CD14-positive monocyte (primary cell): ENCODE results near the gene STRA6. TPM values are rescaled to one million over a fixed set of nuclear protein-coding genes. Genes with fewer than 3 reads are reported as not detected.

Source experiments
- DNase-seq, 3 donors: peaks; one replicate each; pipeline ENCODE4 v3.0.0-alpha.2; 2011 to 2022
- H2AFZ ChIP-seq: 2 replicates; pipeline ENCODE4 v1.6.0; 2012; ENCODE audit warnings: mild to moderate bottlenecking, low read depth, low read length, inconsistent platforms; ENCODE audit not compliant: insufficient read depth, poor library complexity, severe bottlenecking
- H3K27ac ChIP-seq, 2 donors: 1 replicate in 1 of 2; 2 replicates in 1 of 2; pipeline ENCODE4 v1.5.1; 2012 to 2013; ENCODE audit warnings: low read length in 2 of 2, control low read depth in 1 of 2, inconsistent platforms in 1 of 2, low read depth in 1 of 2, mild to moderate bottlenecking in 1 of 2
- H3K27me3 ChIP-seq, 2 donors: one replicate each; pipeline versions ENCODE4 v1.6.0 to v1.6.1; 2011 to 2013; ENCODE audit warnings: low read length in 2 of 2; ENCODE audit not compliant: control insufficient read depth in 2 of 2, insufficient read depth in 2 of 2
- H3K36me3 ChIP-seq, 2 donors: replicated peaks in 1 of 2; 1 replicate in 1 of 2; 2 replicates in 1 of 2; pipeline versions ENCODE4 v1.5.1 to v1.6.1; 2012 to 2013; ENCODE audit warnings: low read length in 2 of 2, control low read depth in 1 of 2, inconsistent platforms in 1 of 2, mild to moderate bottlenecking in 1 of 2; ENCODE audit not compliant: insufficient read depth in 2 of 2, control insufficient read depth in 1 of 2
- H3K4me1 ChIP-seq, 2 donors: 1 replicate in 1 of 2; 2 replicates in 1 of 2; pipeline versions ENCODE4 v1.5.1 to v1.6.1; 2012 to 2013; ENCODE audit warnings: low read length in 2 of 2, control low read depth in 1 of 2, inconsistent platforms in 1 of 2, mild to moderate bottlenecking in 1 of 2, moderate library complexity in 1 of 2; ENCODE audit not compliant: insufficient read depth in 2 of 2, control insufficient read depth in 1 of 2
- H3K4me2 ChIP-seq: replicated peaks from 2 replicates; pipeline ENCODE3; 2012; ENCODE audit warnings: low read length, moderate library complexity, mild to moderate bottlenecking; ENCODE audit not compliant: poor library complexity, severe bottlenecking; ENCODE audit errors: extremely low read depth
- H3K4me3 ChIP-seq, 3 experiments: fragments of 200-600 bp in 1 of 3; sonication (generic) in 1 of 3; replicated peaks in 1 of 3; 1 replicate in 2 of 3; 2 replicates in 1 of 3; pipeline ENCODE4 v1.5.1; 2011 to 2013; ENCODE audit warnings: low read length in 3 of 3, mild to moderate bottlenecking in 3 of 3, control low read depth in 2 of 3, low read depth in 2 of 3, inconsistent platforms in 1 of 3, moderate library complexity in 1 of 3
- H3K79me2 ChIP-seq: 2 replicates; pipeline ENCODE4 v1.6.0; 2012; ENCODE audit warnings: mild to moderate bottlenecking, control low read depth, inconsistent platforms, low read length, moderate library complexity; ENCODE audit not compliant: insufficient read depth
- H3K9ac ChIP-seq: 2 replicates; pipeline ENCODE4 v1.6.0; 2017; ENCODE audit warnings: low read length, mild to moderate bottlenecking; ENCODE audit not compliant: insufficient read depth, poor library complexity, severe bottlenecking
- H3K9me3 ChIP-seq, 2 donors: replicated peaks in 1 of 2; 1 replicate in 1 of 2; 2 replicates in 1 of 2; pipeline versions ENCODE4 v1.5.1 to v1.6.1; 2012 to 2013; ENCODE audit warnings: low read length in 2 of 2, control low read depth in 1 of 2; ENCODE audit not compliant: control insufficient read depth in 1 of 2, insufficient read depth in 1 of 2
- H4K20me1 ChIP-seq: 2 replicates; pipeline ENCODE4 v1.6.0; 2012; ENCODE audit warnings: mild to moderate bottlenecking, low read length, control low read depth, moderate library complexity; ENCODE audit not compliant: insufficient read depth
- H3K27ac Mint-ChIP-seq, 7 donors: one replicate each; pipeline ENCODE4 v1.8.0; 2020; ENCODE audit warnings: mild to moderate bottlenecking in 7 of 7, mixed read lengths in 7 of 7, moderate library complexity in 6 of 7, inconsistent platforms in 2 of 7
- H3K27me3 Mint-ChIP-seq, 3 donors: one replicate each; pipeline ENCODE4 v1.8.0; 2021 to 2022; ENCODE audit warnings: low read depth in 3 of 3, mild to moderate bottlenecking in 3 of 3, mixed read lengths in 3 of 3, moderate library complexity in 3 of 3, inconsistent platforms in 1 of 3
- H3K36me3 Mint-ChIP-seq, 2 donors: one replicate each; pipeline ENCODE4 v1.8.0; 2020; ENCODE audit warnings: mixed read lengths in 2 of 2, inconsistent platforms in 1 of 2, mild to moderate bottlenecking in 1 of 2
- H3K4me1 Mint-ChIP-seq: one replicate; pipeline ENCODE4 v1.8.0; 2020; ENCODE audit warnings: mild to moderate bottlenecking, mixed read lengths
- H3K4me3 Mint-ChIP-seq, 2 donors: one replicate each; pipeline ENCODE4 v1.8.0; 2020; ENCODE audit warnings: mild to moderate bottlenecking in 2 of 2, mixed read lengths in 2 of 2, moderate library complexity in 1 of 2
- H3K9me3 Mint-ChIP-seq, 7 donors: one replicate each; pipeline ENCODE4 v1.8.0; 2020 to 2022; ENCODE audit warnings: mixed read lengths in 7 of 7, mild to moderate bottlenecking in 6 of 7, moderate library complexity in 6 of 7, inconsistent platforms in 2 of 7
- CTCF ChIP-seq: fragments of 200-600 bp; IDR thresholded peaks from one replicate; pipeline ENCODE4 v1.8.0; 2022; ENCODE audit warnings: antibody characterized with exemption, mild to moderate bottlenecking
- WGBS: methylation state at CpG from one replicate; pipeline ENCODE4 v1.1.5; 2013; ENCODE audit warnings: missing lambda C conversion rate; ENCODE audit not compliant: insufficient coverage; 5-methylcytosine and 5-hydroxymethylcytosine counted together
- intact Hi-C, 2 donors: fragments of 100-400 bp; cut with micrococcal nuclease; formaldehyde crosslinking; loops; one replicate each; pipeline versions ENCODE4 v1.15.0 to v1.15.1; 2023
- polyA plus RNA-seq, 3 donors: library from polyadenylated mRNA; depleted of rRNA in 1 of 3; unstranded in 2 of 3; stranded (reverse) in 1 of 3; fragments of 300-500 nt in 2 of 3; fragments of >200 nt in 1 of 3; fragmentation: Illumina TruSeq in 2 of 3; gene quantifications; 1 replicate in 2 of 3; 2 replicates in 1 of 3; pipeline ENCODE4 v1.2.3, GENCODE V29; 2012 to 2021

STRA6 gene
- polyA plus RNA-seq, 3 donors, result not detected

GRCh38 chr15:74229686-74230085 lies 27.1 kb upstream of the STRA6 start:
- Mint-ChIP-seq H3K9me3 (no peaks in the 10 kb centered on the region), H3K4me3 (no peak overlapping the region), H3K27me3 (peaks cover 8 to 13% (median 12%) of the 10 kb centered on the region in 3 donors), H3K27ac (peak overlapping the region in 2 of 7 donors; percentile 8 to 59), H3K4me1 (no peaks in the 10 kb centered on the region), H3K36me3 (no peaks in the 10 kb centered on the region)
- no peak overlapping the region for H3K27ac ChIP-seq
- no peak overlapping the region for H2AFZ ChIP-seq
- DNase-seq, result no peak
- H3K9me3 ChIP-seq, result no peaks in the 10 kb centered on the region
- H3K4me2 ChIP-seq, result no peak overlapping the region
- no peaks in the 10 kb centered on the region for H3K79me2 ChIP-seq
- no peaks in the 10 kb centered on the region for H3K36me3 ChIP-seq
- no peak overlapping the region for H3K9ac ChIP-seq
- TF ChIP-seq CTCF, result no peak
- no peak overlapping the region for H3K4me3 ChIP-seq
- H3K4me1 ChIP-seq, result no peaks in the 10 kb centered on the region
- WGBS, result 100% methylated on average over 3 of the region's 3 CpGs
- intact Hi-C loops, result no loop called here
- no peaks in the 10 kb centered on the region for H3K27me3 ChIP-seq
- no peaks in the 10 kb centered on the region for H4K20me1 ChIP-seq

GRCh38 chr15:74228723-74229081 lies 26.1 kb upstream of the STRA6 start:
- H3K27ac Mint-ChIP-seq, result no peak overlapping the region

More at GRCh38 chr15:74228723-74229081, 26.1 kb upstream of the STRA6 start:
- no CpG with 5 or more reads among the region's 17 CpGs for WGBS
- DNase-seq, result no peak
- Mint-ChIP-seq H3K4me3 (no peak overlapping the region), H3K27me3 (peaks cover 13 to 20% (median 15%) of the 10 kb centered on the region in 3 donors), H3K36me3 (no peaks in the 10 kb centered on the region), H3K9me3 (no peaks in the 10 kb centered on the region), H3K4me1 (no peaks in the 10 kb centered on the region)
- H3K9ac ChIP-seq, result no peak overlapping the region
- H2AFZ ChIP-seq, result no peak overlapping the region
- TF ChIP-seq CTCF, result no peak
- H3K4me3 ChIP-seq, result no peak overlapping the region
- no peaks in the 10 kb centered on the region for H3K4me1 ChIP-seq
- no peaks in the 10 kb centered on the region for H3K9me3 ChIP-seq
- no peaks in the 10 kb centered on the region for H4K20me1 ChIP-seq
- H3K79me2 ChIP-seq, result no peaks in the 10 kb centered on the region
- H3K4me2 ChIP-seq, result no peak overlapping the region
- no peaks in the 10 kb centered on the region for H3K27me3 ChIP-seq
- intact Hi-C loops, result no loop called here
- no peak overlapping the region for H3K27ac ChIP-seq
- no peaks in the 10 kb centered on the region for H3K36me3 ChIP-seq
